Measurements from ENCODE around the gene C17orf113. TPM values are rescaled to one million over a fixed set of nuclear protein-coding genes. Genes with fewer than 3 reads are reported as not detected.

The C17orf113 gene
- total RNA-seq, 4 donors from 2014 or later = 0.37 to 4.1 (median 3.7) TPM; not detected in 1

DNA sequence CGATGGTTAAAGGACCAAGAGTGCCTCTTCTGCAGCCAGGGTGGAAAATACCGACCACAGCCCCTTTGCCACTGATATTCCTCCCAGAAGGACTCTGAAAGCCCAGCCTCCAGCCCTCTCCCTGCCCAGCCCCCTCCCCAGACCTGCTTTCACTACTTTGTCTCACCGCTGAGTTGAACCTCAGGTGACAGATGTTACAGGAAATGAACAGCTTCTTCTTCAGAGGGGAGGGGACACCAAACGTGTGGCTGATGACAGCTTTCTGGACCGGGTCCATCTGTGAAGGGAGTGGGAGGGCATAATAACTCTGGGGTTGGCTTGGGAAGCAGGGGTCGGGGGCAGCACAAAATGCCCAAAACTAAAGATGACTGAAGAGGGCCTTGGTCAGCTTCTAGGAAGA is 16.3 kb downstream of the C17orf113 start:
- H3K36me3 ChIP-seq = no peaks in the 10 kb centered on the region
- no peaks in the 10 kb centered on the region for H3K9me3 ChIP-seq
- no peak for TF ChIP-seq POLR2AphosphoS5 (IDR thresholded peaks at IDR 0.05)
- TF ChIP-seq, protein P1, sequence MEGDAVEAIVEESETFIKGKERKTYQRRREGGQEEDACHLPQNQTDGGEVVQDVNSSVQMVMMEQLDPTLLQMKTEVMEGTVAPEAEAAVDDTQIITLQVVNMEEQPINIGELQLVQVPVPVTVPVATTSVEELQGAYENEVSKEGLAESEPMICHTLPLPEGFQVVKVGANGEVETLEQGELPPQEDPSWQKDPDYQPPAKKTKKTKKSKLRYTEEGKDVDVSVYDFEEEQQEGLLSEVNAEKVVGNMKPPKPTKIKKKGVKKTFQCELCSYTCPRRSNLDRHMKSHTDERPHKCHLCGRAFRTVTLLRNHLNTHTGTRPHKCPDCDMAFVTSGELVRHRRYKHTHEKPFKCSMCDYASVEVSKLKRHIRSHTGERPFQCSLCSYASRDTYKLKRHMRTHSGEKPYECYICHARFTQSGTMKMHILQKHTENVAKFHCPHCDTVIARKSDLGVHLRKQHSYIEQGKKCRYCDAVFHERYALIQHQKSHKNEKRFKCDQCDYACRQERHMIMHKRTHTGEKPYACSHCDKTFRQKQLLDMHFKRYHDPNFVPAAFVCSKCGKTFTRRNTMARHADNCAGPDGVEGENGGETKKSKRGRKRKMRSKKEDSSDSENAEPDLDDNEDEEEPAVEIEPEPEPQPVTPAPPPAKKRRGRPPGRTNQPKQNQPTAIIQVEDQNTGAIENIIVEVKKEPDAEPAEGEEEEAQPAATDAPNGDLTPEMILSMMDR (IDR thresholded peaks at IDR 0.05) = no peak
- TF ChIP-seq EP300 (IDR thresholded peaks at IDR 0.05; ENCODE audit: low read depth) = no peak
- TF ChIP-seq POLR2A (IDR thresholded peaks at IDR 0.05) = no peak
- H3K4me3 ChIP-seq = no peak overlapping the region
- H3K27me3 ChIP-seq = no peaks in the 10 kb centered on the region
- intact Hi-C loops (cut with DNase I; ENCODE audit: low total_unique reads) = no loop called here
- no peak for DNase-seq
- H3K4me1 ChIP-seq = no peaks in the 10 kb centered on the region
- H3K27ac ChIP-seq = no peak overlapping the region
- WGBS, 2 donors (ENCODE audit: low coverage in 1 of 2) = 40 to 100% methylated on average over 1 to 6 of the region's 6 CpGs
- in situ Hi-C loops (cut with MboI; ENCODE audit: low pct_ligation_motif_present in 1 of 4, low pct_unique_long_range_greater_than_20kb in 1 of 4, low sequenced_read_pairs in 3 of 4) = no loop called here

- in situ Hi-C loops (cut with MboI; ENCODE audit: low pct_ligation_motif_present in 1 of 4, low pct_unique_long_range_greater_than_20kb in 1 of 4, low sequenced_read_pairs in 3 of 4) = no loop called here
- H3K36me3 ChIP-seq = no peaks in the 10 kb centered on the region
- H3K4me1 ChIP-seq = no peaks in the 10 kb centered on the region
- intact Hi-C loops (cut with DNase I; ENCODE audit: low total_unique reads) = no loop called here
- no peak overlapping the region for H3K4me3 ChIP-seq
- DNase-seq = no peak
- WGBS, 2 donors (ENCODE audit: low coverage in 1 of 2) = 69 to 71% methylated on average over 1 to 6 of the region's 6 CpGs
- no peaks in the 10 kb centered on the region for H3K9me3 ChIP-seq
- TF ChIP-seq POLR2AphosphoS5 (IDR thresholded peaks at IDR 0.05) (no peak), EP300 (IDR thresholded peaks at IDR 0.05; ENCODE audit: low read depth) (no peak), POLR2A (IDR thresholded peaks at IDR 0.05) (no peak)
- TF ChIP-seq, protein P1 (IDR thresholded peaks at IDR 0.05) = no peak
- no peak overlapping the region for H3K27ac ChIP-seq
- H3K27me3 ChIP-seq = no peaks in the 10 kb centered on the region
Observed at GRCh38 chr17:42031584-42031983, 18.8 kb downstream of the C17orf113 start.

- Histone ChIP-seq H3K27ac (no peak overlapping the region), H3K27me3 (no peaks in the 10 kb centered on the region), H3K4me1 (peaks cover 4 to 18% (median 12%) of the 10 kb centered on the region in 4 donors), H3K9me3 (no peaks in the 10 kb centered on the region), H3K4me3 (no peak overlapping the region), H3K36me3 (peaks cover 0 to 4% (median 1%) of the 10 kb centered on the region in 4 donors)
- WGBS, 2 donors (ENCODE audit: low coverage in 1 of 2) = 81% methylated on average over 7 of the region's 7 CpGs; no CpG with 5 or more reads in 1 of the 2 donors
- in situ Hi-C loops (cut with MboI; ENCODE audit: low pct_ligation_motif_present in 1 of 4, low pct_unique_long_range_greater_than_20kb in 1 of 4, low sequenced_read_pairs in 3 of 4) = no loop called here
- intact Hi-C loops (cut with DNase I; ENCODE audit: low total_unique reads) = loop anchor here (5.0 kb wide), 2 partner anchors 69 to 84 kb away; partner anchors contain the start of genes DHX58 and ZNF385C
- DNase-seq = no peak
- TF ChIP-seq POLR2AphosphoS5 (IDR thresholded peaks at IDR 0.05) (no peak), EP300 (IDR thresholded peaks at IDR 0.05; ENCODE audit: low read depth) (no peak), POLR2A (IDR thresholded peaks at IDR 0.05) (no peak)
- TF ChIP-seq, protein P1 (IDR thresholded peaks at IDR 0.05) = no peak
Observed at GRCh38 chr17:42028791-42029127, 21.6 kb downstream of the C17orf113 start.

DNA sequence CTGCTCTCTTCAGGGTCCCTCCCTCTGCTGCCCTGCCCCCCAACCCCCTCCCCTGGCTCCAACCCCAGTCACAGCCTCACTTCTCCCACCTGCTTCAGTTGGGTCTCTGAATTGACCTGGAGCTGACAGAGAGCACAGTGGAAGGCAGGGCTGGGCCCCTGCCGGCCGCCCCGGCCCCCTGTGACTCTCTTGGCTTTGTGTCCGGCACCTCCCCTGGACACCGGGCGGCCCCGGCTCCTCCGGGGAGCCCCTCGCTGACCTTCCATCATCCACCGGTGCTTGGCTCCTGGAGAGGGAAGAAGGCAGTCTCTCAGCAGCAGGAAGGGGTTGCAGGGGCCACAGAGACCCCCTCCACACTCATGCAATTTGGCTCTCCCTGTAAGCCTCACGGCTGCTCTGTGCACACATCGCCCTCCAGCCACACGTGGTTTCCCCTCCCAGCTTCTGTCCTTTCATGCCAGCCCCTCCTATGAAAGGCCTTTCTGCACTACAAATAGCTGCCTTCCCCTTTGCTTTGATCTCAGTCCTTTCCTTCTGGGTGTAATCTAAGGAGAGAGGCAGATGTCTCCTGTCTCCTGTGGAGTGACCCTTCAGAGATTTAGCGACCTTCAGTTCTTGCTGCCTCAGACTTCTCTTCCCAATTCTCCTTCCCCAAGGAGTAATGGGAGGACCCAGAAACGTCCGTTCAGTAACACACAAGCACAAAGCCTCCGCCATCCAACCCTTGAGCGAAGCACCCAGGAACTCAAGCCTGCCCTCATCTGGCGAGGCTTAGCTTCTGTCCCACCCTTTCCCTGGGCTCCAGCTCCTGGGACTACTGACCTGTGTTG is 22.2 kb downstream of the C17orf113 start:
- H3K27me3 ChIP-seq = no peaks in the 10 kb centered on the region
- intact Hi-C loops (cut with DNase I; ENCODE audit: low total_unique reads) (loop anchor here (5.0 kb wide), 2 partner anchors 69 to 84 kb away; partner anchors contain the start of genes DHX58 and ZNF385C), in situ Hi-C loops (cut with MboI; ENCODE audit: low pct_ligation_motif_present in 1 of 4, low pct_unique_long_range_greater_than_20kb in 1 of 4, low sequenced_read_pairs in 3 of 4) (no loop called here)
- TF ChIP-seq, protein P1 (IDR thresholded peaks at IDR 0.05) = peak in 1 of 5 experiments; percentile 4
- TF ChIP-seq POLR2A (IDR thresholded peaks at IDR 0.05) = no peak
- H3K4me3 ChIP-seq = no peak overlapping the region
- no peak overlapping the region for H3K27ac ChIP-seq
- DNase-seq = no peak
- H3K9me3 ChIP-seq = no peaks in the 10 kb centered on the region
- peaks cover 4 to 18% (median 12%) of the 10 kb centered on the region in 4 donors for H3K4me1 ChIP-seq
- H3K36me3 ChIP-seq = peaks cover 0 to 7% (median 2%) of the 10 kb centered on the region in 4 donors
- WGBS, 2 donors (ENCODE audit: low coverage in 1 of 2) = 50 to 69% methylated on average over 3 to 19 of the region's 19 CpGs
